SU-DHL-6 (cell line): ENCODE measurements around the gene SCRN1.

Experiments
- CTCF ChIP-seq: fragments of 200-600 bp; sonication (generic); IDR thresholded peaks from one replicate; pipeline ENCODE4 v1.5.1; 2017; ENCODE audit warnings: antibody characterized with exemption, mild to moderate bottlenecking, low read length, moderate library complexity; ENCODE audit not compliant: insufficient read depth, poor library complexity, severe bottlenecking
- EZH2phosphoT487 ChIP-seq: fragments of 200-600 bp; sonication (generic), shearing (Covaris generic); conservative IDR thresholded peaks from 2 replicates; pipeline ENCODE4 v1.6.1; 2018; ENCODE audit warnings: mild to moderate bottlenecking, antibody characterized with exemption, low read length, moderate library complexity, mixed read lengths

- TF ChIP-seq CTCF = no peak
- no peak for TF ChIP-seq EZH2phosphoT487
These were observed 97.4 kb downstream of the SCRN1 start for GRCh38 chr7:29892231-29892630.
